ENCODE results near the gene UNCX. TPM values are rescaled to one million over a fixed set of nuclear protein-coding genes. Genes with fewer than 3 reads are reported as not detected.

Gene UNCX
- total and polyA plus RNA-seq, 9 of the 15 experiments (the other 6 are each of a cell fraction or from before 2014, with no cell fraction given): not detected

DNA sequence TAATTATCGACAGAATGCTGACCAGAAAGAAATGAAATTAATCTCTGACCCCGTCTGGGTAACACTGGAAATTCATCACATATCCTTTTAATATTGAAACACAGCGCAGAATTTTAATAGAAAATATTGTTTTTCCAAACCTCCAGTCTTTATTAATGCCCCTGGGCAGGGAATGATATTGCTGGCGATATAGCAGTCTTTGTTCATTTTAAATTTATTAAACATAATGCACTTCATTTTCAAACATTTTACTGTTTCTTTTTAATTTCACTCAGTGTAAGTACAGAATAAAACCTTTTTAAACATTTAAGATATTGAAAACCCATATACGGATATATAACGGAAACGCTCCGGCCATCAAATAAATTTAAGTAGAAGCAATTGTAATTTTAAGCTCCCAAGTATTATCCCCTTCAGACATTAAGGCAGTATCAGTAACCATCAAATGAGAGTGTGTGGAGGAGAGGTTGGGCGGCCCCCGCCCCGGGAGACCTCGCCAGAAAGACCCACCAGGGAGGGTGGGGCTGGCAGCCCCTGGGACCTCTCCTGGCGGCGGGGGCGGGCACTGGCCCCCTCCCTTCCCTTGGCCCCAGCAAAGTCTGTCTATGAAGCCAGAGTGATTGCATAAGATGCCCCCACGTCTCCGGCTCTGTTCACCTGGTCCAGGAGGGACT lies 10.8 kb downstream of the UNCX start:
- peaks cover 76 to 88% of the 10 kb centered on the region in 2 experiments for H3K27me3 ChIP-seq (ENCODE audit: control insufficient read depth in 2 of 2, insufficient read depth in 2 of 2, low read length in 2 of 2)
- intact Hi-C loops (cut with micrococcal nuclease) (no loop called here), in situ Hi-C loops (cut with MboI) (no loop called here)

DNA sequence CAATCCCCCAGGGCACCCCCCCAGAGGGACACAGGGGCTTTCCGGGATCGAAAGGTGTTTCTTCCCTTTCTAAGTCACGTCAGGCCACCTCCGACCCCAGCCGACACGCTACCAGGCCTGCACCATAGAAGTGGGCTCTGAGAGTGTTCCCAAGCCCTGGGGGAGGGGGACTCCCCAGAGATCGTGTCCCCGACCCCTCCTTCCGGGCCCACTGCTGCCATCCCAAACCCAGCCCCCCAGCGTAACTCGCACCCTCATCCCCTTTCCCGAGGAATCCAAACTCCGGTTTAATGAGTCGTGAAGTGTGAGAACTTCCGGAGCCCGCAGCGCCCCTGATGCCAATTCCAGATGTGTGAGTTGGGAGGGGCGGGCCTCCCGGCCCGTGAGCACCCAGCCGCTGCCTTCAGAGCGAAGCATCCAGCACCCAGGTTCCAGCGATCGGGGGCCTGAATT lies 11.3 kb downstream of the UNCX start:
- no peaks in the 10 kb centered on the region for H3K9me3 ChIP-seq (replicated peaks; ENCODE audit: control insufficient read depth, insufficient read depth, low read depth, low read length)
- FAIRE-seq (no peak), DNase-seq (ENCODE audit: extremely low read depth in 1 of 4, low spot score in 3 of 4) (no peak), ATAC-seq (no peak)
- no peak overlapping the region for H3K4me2 ChIP-seq (ENCODE audit: insufficient read depth, low read length)
- H3K79me2 ChIP-seq (ENCODE audit: control insufficient read depth, insufficient read depth, low read length): no peaks in the 10 kb centered on the region
- H3K9me1 ChIP-seq (ENCODE audit: control insufficient read depth, insufficient read depth, low read length): no peaks in the 10 kb centered on the region
- H3K27ac ChIP-seq (ENCODE audit: extremely low read depth, low read depth, low read length): no peak overlapping the region
- H2AFZ ChIP-seq (ENCODE audit: low read depth, low read length): no peak overlapping the region
- H3K27me3 ChIP-seq (ENCODE audit: control insufficient read depth in 2 of 2, insufficient read depth in 2 of 2, low read length in 2 of 2): peaks cover 74 to 86% of the 10 kb centered on the region in 2 experiments
- CTCF ChIA-PET (ENCODE audit: low intra/inter-chr PET ratio): no interaction called here
- H3K4me1 ChIP-seq (replicated peaks in 1 of 2; ENCODE audit: control insufficient read depth in 2 of 2, insufficient read depth in 2 of 2, low read length in 2 of 2): peaks cover 0 to 45% of the 10 kb centered on the region in 2 experiments; a peak in 2 of 5 replicates
- no peak overlapping the region for H3K9ac ChIP-seq (ENCODE audit: insufficient read depth in 1 of 2, low read depth in 2 of 2, low read length in 2 of 2)
- POLR2A ChIA-PET: no interaction called here
- no TSS peak for BruUV-seq (replicated peaks)
- H3K4me3 ChIP-seq: no peak overlapping the region
- H3K36me3 ChIP-seq (ENCODE audit: control insufficient read depth, insufficient read depth, low read length): no peaks in the 10 kb centered on the region
- in situ Hi-C loops (cut with MboI) (no loop called here), intact Hi-C loops (cut with micrococcal nuclease) (no loop called here)
- H4K20me1 ChIP-seq (replicated peaks; ENCODE audit: control insufficient read depth, insufficient read depth, low read length): peaks cover 12% of the 10 kb centered on the region
- WGBS (ENCODE audit: insufficient coverage, low coverage, missing lambda C conversion rate): 13% methylated on average over 24 of the region's 24 CpGs
- TF ChIP-seq SMARCC2 (IDR thresholded peaks at IDR 0.05; ENCODE audit: low read depth): no peak
- TF ChIP-seq, protein P1, sequence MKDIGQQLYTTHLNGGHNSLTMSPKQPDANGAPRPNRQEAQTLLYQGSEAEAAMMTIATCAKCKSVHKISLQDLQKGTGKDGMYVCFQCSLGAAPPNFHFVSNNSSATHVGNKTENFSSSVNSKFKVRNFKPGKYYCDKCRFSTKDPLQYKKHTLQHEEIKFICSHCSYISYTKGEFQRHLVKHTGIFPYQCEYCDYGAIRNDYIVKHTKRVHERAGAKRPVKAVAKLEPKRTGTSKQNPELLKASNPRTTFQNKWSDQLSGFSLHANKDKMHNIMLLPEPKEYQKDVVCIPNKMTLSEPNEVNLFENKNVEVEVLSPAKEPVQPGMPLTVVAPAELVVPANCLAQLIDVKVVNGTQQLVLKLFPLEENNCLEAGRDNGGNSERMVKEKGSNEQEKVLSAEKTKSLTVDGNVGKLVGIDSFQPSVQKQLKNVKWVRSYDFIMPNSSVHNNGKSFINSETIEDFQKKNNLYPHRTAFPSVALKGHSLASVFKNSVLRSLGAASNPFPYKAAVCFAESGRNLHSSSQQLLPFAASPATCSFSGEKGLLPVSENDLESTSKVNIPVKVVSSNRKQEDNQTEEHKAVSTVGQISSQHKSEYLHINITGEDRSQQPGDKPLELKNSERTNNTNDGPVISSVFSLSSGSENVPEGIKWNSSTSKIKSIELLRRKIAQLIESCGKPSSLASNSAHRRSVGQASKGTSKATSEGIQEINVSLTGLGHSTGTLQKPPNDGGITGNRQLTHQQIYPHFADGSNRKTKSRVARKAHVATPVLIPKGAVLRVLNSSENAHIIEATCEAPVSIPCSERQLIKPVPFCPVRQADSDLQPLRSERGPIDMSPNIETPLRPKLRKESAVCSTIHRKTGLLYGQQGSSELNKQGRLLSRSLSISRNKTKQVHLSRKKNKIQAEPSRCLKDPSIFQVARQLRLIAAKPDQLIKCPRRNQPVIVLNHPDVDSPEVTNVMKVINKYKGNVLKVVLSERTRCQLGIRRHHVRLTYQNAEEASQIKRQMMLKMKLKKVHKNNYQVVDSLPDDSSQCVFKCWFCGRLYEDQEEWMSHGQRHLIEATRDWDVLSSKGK (CRISPR knock-in tag; IDR thresholded peaks at IDR 0.05): no peak
- TF ChIP-seq HNRNPUL1 (IDR thresholded peaks at IDR 0.05; ENCODE audit: low read length): no peak
- TF ChIP-seq, protein P2, sequence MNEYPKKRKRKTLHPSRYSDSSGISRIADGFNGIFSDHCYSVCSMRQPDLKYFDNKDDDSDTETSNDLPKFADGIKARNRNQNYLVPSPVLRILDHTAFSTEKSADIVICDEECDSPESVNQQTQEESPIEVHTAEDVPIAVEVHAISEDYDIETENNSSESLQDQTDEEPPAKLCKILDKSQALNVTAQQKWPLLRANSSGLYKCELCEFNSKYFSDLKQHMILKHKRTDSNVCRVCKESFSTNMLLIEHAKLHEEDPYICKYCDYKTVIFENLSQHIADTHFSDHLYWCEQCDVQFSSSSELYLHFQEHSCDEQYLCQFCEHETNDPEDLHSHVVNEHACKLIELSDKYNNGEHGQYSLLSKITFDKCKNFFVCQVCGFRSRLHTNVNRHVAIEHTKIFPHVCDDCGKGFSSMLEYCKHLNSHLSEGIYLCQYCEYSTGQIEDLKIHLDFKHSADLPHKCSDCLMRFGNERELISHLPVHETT (CRISPR knock-in tag; conservative IDR thresholded peaks at IDR 0.05 in 1 of 2, IDR thresholded peaks at IDR 0.05 in 1 of 2): no peak
- no peak for TF ChIP-seq ZEB2 (IDR thresholded peaks at IDR 0.05)
- TF ChIP-seq TAF9B (IDR thresholded peaks at IDR 0.05; ENCODE audit: partially characterized antibody): no peak
- TF ChIP-seq MIER1 (IDR thresholded peaks at IDR 0.05; ENCODE audit: low read depth): no peak
- no peak for TF ChIP-seq ARHGAP35 (IDR thresholded peaks at IDR 0.05; ENCODE audit: partially characterized antibody)

More for the DNA sequence above, 10.8 kb downstream of the UNCX start:
- Histone ChIP-seq H3K9ac (ENCODE audit: insufficient read depth in 1 of 2, low read depth in 2 of 2, low read length in 2 of 2) (no peak overlapping the region), H3K4me2 (ENCODE audit: insufficient read depth, low read length) (no peak overlapping the region), H2AFZ (ENCODE audit: low read depth, low read length) (no peak overlapping the region), H4K20me1 (replicated peaks; ENCODE audit: control insufficient read depth, insufficient read depth, low read length) (peaks cover 8% of the 10 kb centered on the region), H3K79me2 (ENCODE audit: control insufficient read depth, insufficient read depth, low read length) (no peaks in the 10 kb centered on the region), H3K9me1 (ENCODE audit: control insufficient read depth, insufficient read depth, low read length) (no peaks in the 10 kb centered on the region), H3K27ac (ENCODE audit: extremely low read depth, low read depth, low read length) (no peak overlapping the region), H3K9me3 (replicated peaks; ENCODE audit: control insufficient read depth, insufficient read depth, low read depth, low read length) (no peaks in the 10 kb centered on the region), H3K4me3 (no peak overlapping the region), H3K4me1 (replicated peaks in 1 of 2; ENCODE audit: control insufficient read depth in 2 of 2, insufficient read depth in 2 of 2, low read length in 2 of 2) (peaks cover 0 to 44% of the 10 kb centered on the region in 2 experiments; a peak in 2 of 5 replicates), H3K36me3 (ENCODE audit: control insufficient read depth, insufficient read depth, low read length) (no peaks in the 10 kb centered on the region)
- CTCF ChIA-PET (ENCODE audit: low intra/inter-chr PET ratio): no interaction called here
- WGBS (ENCODE audit: insufficient coverage, low coverage, missing lambda C conversion rate): 22% methylated on average over 14 of the region's 17 CpGs
- DNase-seq (ENCODE audit: extremely low read depth in 1 of 4, low spot score in 3 of 4): no peak
- no TSS peak for BruUV-seq (replicated peaks)
- no peak for ATAC-seq
- TF ChIP-seq ETS2 (tag; IDR thresholded peaks at IDR 0.05; ENCODE audit: borderline replicate concordance, poor library complexity, severe bottlenecking) (no peak), EZH2 (IDR thresholded peaks at IDR 0.05; ENCODE audit: borderline replicate concordance, low read depth, low read length) (no peak)
- POLR2A ChIA-PET: no interaction called here
- no peak for FAIRE-seq
